Astrocyte (in vitro differentiated cells and primary cell): ENCODE measurements around the gene HPSE2. TPM values are rescaled to one million over a fixed set of nuclear protein-coding genes. Genes with fewer than 3 reads are reported as not detected.

Experiments
- DNase-seq: peaks from one replicate; pipeline ENCODE4 v3.0.0-alpha.2; 2010; ENCODE audit warnings: low read depth
- FAIRE-seq: peaks from 2 replicates; lab custom pipeline; 2011; peaks lifted over from hg19 to GRCh38; lab: Jason Lieb, UNC
- H2AFZ ChIP-seq: 2 replicates; pipeline ENCODE4 v1.6.0; 2012; ENCODE audit warnings: low read depth, low read length, inconsistent platforms
- H3K27ac ChIP-seq: 2 replicates; pipeline ENCODE4 v1.5.1; 2011; ENCODE audit warnings: low read depth, low read length, inconsistent platforms
- H3K27me3 ChIP-seq: 2 replicates; pipeline ENCODE4 v1.6.0; 2011; ENCODE audit warnings: low read length, inconsistent platforms; ENCODE audit not compliant: insufficient read depth
- H3K36me3 ChIP-seq: 2 replicates; pipeline ENCODE4 v1.5.1; 2011; ENCODE audit warnings: low read length, inconsistent platforms; ENCODE audit not compliant: insufficient read depth
- H3K4me1 ChIP-seq: 2 replicates; pipeline ENCODE4 v1.5.1; 2011; ENCODE audit warnings: low read length, inconsistent platforms; ENCODE audit not compliant: insufficient read depth
- H3K4me2 ChIP-seq: 2 replicates; pipeline ENCODE4 v1.6.0; 2012; ENCODE audit warnings: low read length, inconsistent platforms
- H3K4me3 ChIP-seq: 2 replicates; pipeline ENCODE4 v1.5.1; 2011; ENCODE audit warnings: low read depth, mild to moderate bottlenecking, low read length, inconsistent platforms; ENCODE audit not compliant: insufficient read depth
- H3K79me2 ChIP-seq: 2 replicates; pipeline ENCODE4 v1.6.0; 2012; ENCODE audit warnings: mild to moderate bottlenecking, low read length, inconsistent platforms; ENCODE audit not compliant: insufficient read depth
- H3K9ac ChIP-seq: 2 replicates; pipeline ENCODE4 v1.6.0; 2012; ENCODE audit warnings: mild to moderate bottlenecking, low read length, inconsistent platforms
- H3K9me3 ChIP-seq: 2 replicates; pipeline ENCODE4 v1.5.1; 2012; ENCODE audit warnings: low read depth, mild to moderate bottlenecking, low read length, inconsistent platforms; ENCODE audit not compliant: insufficient read depth
- H4K20me1 ChIP-seq: 2 replicates; pipeline ENCODE4 v1.6.0; 2012; ENCODE audit warnings: low read length, inconsistent platforms; ENCODE audit not compliant: insufficient read depth
- H3K27ac Mint-ChIP-seq: one replicate; pipeline ENCODE4 v1.8.0; 2021; ENCODE audit warnings: mild to moderate bottlenecking, mixed read lengths; ENCODE audit not compliant: unreplicated experiment
- H3K27me3 Mint-ChIP-seq: one replicate; pipeline ENCODE4 v1.8.0; 2021; ENCODE audit warnings: low read depth, mixed read lengths; ENCODE audit not compliant: unreplicated experiment
- H3K36me3 Mint-ChIP-seq: one replicate; pipeline ENCODE4 v1.8.0; 2021; ENCODE audit warnings: low read depth, mixed read lengths; ENCODE audit not compliant: unreplicated experiment
- H3K4me1 Mint-ChIP-seq: one replicate; pipeline ENCODE4 v1.8.0; 2021; ENCODE audit warnings: low read depth, mixed read lengths; ENCODE audit not compliant: unreplicated experiment
- H3K4me3 Mint-ChIP-seq: one replicate; pipeline ENCODE4 v1.8.0; 2021; ENCODE audit warnings: mild to moderate bottlenecking, moderate library complexity, mixed read lengths; ENCODE audit not compliant: unreplicated experiment
- H3K9me3 Mint-ChIP-seq: one replicate; pipeline ENCODE4 v1.8.0; 2021; ENCODE audit warnings: mild to moderate bottlenecking, mixed read lengths; ENCODE audit not compliant: unreplicated experiment
- EZH2 ChIP-seq: IDR thresholded peaks from 2 replicates; pipeline ENCODE4 v1.6.1; 2012; ENCODE audit warnings: mild to moderate bottlenecking, low read length, inconsistent platforms; ENCODE audit not compliant: insufficient read depth
- total RNA-seq: library from RNA; stranded (reverse); gene quantifications from 2 replicates; pipeline ENCODE4 v1.2.1, GENCODE V29; 2021
- TF ChIP-seq, protein P1 (sequence below): IDR thresholded peaks from 2 replicates; pipeline ENCODE4 v1.5.1; 2011; ENCODE audit warnings: low read depth, mild to moderate bottlenecking, inconsistent platforms, low read length, moderate library complexity; ENCODE audit not compliant: insufficient read depth

Gene HPSE2
- total RNA-seq, 1 donor from 2014 or later = 0.14 TPM

DNA sequence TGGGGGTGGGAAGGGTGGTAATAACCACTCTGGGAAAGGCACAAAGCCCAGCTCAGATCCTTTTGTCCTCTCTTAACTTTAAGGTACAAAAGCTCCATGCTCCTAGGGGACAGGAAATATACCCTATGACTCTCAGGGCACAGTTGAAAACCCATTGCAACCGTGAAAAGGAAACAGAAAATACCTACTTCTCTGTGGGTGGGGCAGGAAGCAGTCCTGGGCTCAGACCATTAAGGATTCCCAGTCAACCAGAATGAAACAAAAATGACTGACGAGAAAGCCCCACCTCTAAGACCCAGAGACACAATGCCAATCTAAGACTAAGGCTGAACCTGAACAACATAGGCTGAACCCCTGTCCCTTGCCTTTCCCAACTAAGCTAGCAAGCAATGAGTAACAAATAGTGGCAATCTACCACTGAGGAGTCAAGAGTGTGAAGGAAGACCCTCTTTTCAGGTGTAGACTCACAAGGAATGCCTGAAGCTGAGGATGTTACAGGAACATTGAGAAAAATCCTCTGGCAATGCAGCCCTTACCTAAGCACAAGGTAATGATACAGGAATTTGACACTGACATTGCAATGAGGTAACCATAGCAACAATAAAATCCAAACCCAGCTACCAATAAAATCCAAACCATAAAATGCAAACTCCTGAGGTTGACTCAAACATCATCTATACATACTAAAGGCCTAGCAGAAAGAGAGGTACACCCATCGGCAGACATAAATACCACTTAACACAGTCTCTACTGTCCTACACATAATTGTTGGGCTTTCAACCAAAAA, 380.1 kb downstream of the HPSE2 start:
- no peak overlapping the region for H3K4me3 Mint-ChIP-seq
- Histone ChIP-seq H3K9ac (no peak overlapping the region), H3K27me3 (no peaks in the 10 kb centered on the region), H3K27ac (no peak overlapping the region), H3K4me1 (no peaks in the 10 kb centered on the region), H3K4me2 (no peak overlapping the region), H4K20me1 (no peaks in the 10 kb centered on the region), H3K4me3 (no peak overlapping the region), H3K9me3 (no peaks in the 10 kb centered on the region), H3K36me3 (no peaks in the 10 kb centered on the region), H3K79me2 (no peaks in the 10 kb centered on the region), H2AFZ (no peak overlapping the region)
- H3K36me3 Mint-ChIP-seq = no peaks in the 10 kb centered on the region
- no peaks in the 10 kb centered on the region for H3K9me3 Mint-ChIP-seq
- TF ChIP-seq, protein P1, sequence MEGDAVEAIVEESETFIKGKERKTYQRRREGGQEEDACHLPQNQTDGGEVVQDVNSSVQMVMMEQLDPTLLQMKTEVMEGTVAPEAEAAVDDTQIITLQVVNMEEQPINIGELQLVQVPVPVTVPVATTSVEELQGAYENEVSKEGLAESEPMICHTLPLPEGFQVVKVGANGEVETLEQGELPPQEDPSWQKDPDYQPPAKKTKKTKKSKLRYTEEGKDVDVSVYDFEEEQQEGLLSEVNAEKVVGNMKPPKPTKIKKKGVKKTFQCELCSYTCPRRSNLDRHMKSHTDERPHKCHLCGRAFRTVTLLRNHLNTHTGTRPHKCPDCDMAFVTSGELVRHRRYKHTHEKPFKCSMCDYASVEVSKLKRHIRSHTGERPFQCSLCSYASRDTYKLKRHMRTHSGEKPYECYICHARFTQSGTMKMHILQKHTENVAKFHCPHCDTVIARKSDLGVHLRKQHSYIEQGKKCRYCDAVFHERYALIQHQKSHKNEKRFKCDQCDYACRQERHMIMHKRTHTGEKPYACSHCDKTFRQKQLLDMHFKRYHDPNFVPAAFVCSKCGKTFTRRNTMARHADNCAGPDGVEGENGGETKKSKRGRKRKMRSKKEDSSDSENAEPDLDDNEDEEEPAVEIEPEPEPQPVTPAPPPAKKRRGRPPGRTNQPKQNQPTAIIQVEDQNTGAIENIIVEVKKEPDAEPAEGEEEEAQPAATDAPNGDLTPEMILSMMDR = no peak
- H3K27ac Mint-ChIP-seq = no peak overlapping the region
- DNase-seq = no peak
- FAIRE-seq = no peak
- H3K4me1 Mint-ChIP-seq = peaks cover 3% of the 10 kb centered on the region
- no peaks in the 10 kb centered on the region for H3K27me3 Mint-ChIP-seq

- Histone ChIP-seq H3K9ac (no peak overlapping the region), H3K9me3 (no peaks in the 10 kb centered on the region), H3K4me2 (no peak overlapping the region), H3K36me3 (no peaks in the 10 kb centered on the region), H3K27me3 (no peaks in the 10 kb centered on the region), H4K20me1 (no peaks in the 10 kb centered on the region), H3K79me2 (no peaks in the 10 kb centered on the region), H3K27ac (no peak overlapping the region), H3K4me1 (no peaks in the 10 kb centered on the region), H2AFZ (no peak overlapping the region), H3K4me3 (no peak overlapping the region)
- DNase-seq = no peak
- H3K4me1 Mint-ChIP-seq = peaks cover 3% of the 10 kb centered on the region
- no peaks in the 10 kb centered on the region for H3K9me3 Mint-ChIP-seq
- FAIRE-seq = no peak
- no peak overlapping the region for H3K4me3 Mint-ChIP-seq
- no peaks in the 10 kb centered on the region for H3K27me3 Mint-ChIP-seq
- no peaks in the 10 kb centered on the region for H3K36me3 Mint-ChIP-seq
- TF ChIP-seq, protein P1 = no peak
- TF ChIP-seq EZH2 = no peak
- H3K27ac Mint-ChIP-seq = no peak overlapping the region
These were observed 383.0 kb downstream of the HPSE2 start for GRCh38 chr10:98852686-98853085.

DNA sequence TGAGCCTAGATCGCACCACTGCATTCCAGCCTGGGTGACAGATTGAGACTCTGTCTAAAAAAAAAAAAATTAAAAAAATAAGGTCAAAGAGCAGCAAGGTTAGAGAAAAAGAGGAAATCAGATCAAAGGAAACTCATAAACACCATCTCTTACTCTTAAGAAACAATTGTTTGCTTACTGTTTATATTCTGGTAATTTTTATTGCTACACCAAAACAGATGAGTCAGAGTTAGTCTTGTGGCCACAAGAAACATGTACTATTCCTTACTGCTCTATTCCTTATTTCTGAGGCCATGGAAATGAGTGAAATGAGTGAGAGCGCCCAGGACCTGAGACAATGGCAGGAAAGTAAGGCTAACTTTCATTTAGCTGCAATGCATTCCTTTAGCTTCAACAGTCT, 387.3 kb downstream of the HPSE2 start:
- no peak overlapping the region for H3K9ac ChIP-seq
- no peaks in the 10 kb centered on the region for H3K9me3 ChIP-seq
- DNase-seq = no peak

More for the DNA sequence above, 387.3 kb downstream of the HPSE2 start:
- Histone ChIP-seq H3K36me3 (no peaks in the 10 kb centered on the region), H2AFZ (no peak overlapping the region), H3K4me2 (no peak overlapping the region), H3K79me2 (no peaks in the 10 kb centered on the region), H3K27ac (no peak overlapping the region), H4K20me1 (no peaks in the 10 kb centered on the region), H3K4me1 (no peaks in the 10 kb centered on the region), H3K4me3 (no peak overlapping the region), H3K27me3 (no peaks in the 10 kb centered on the region)
- Mint-ChIP-seq H3K4me1 (peaks cover 3% of the 10 kb centered on the region), H3K27ac (no peak overlapping the region), H3K9me3 (no peaks in the 10 kb centered on the region), H3K36me3 (no peaks in the 10 kb centered on the region), H3K27me3 (no peaks in the 10 kb centered on the region), H3K4me3 (no peak overlapping the region)
- TF ChIP-seq, protein P1 = no peak
- TF ChIP-seq EZH2 = no peak
- FAIRE-seq = no peak
